ENCODE measurements around the gene HNF4A.

HNF4A gene

GRCh38 chr20:44475694-44476560 lies 120.4 kb downstream of the HNF4A start, which contains the start of gene TTPAL:
TSS of gene TTPAL (plus strand) at chr20:44475874. CDS start at chr20:44480000, 4,126 bp downstream.
- DNase-seq: peak; percentile 78 to 83 (median 82)

DNA sequence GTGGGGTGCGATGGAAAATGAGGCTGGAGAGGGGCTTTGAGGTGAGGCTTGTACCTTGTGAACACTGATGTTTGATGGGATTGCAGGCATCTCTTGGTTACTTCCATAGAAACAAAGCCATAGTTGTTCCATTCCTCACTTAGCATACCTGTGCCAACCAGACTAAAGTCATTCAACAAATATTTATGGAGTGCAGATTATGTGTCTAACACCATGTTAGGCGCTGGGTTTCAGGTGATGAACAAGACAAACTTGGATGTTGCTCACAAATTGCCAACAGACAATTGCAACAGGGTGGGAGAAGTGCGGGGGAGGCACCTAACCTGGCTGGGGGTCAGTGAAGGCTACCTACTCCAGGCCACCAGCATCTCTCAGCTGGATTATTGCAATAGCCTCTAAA lies 121.7 kb downstream of the HNF4A start:
- no peak for DNase-seq

DNA sequence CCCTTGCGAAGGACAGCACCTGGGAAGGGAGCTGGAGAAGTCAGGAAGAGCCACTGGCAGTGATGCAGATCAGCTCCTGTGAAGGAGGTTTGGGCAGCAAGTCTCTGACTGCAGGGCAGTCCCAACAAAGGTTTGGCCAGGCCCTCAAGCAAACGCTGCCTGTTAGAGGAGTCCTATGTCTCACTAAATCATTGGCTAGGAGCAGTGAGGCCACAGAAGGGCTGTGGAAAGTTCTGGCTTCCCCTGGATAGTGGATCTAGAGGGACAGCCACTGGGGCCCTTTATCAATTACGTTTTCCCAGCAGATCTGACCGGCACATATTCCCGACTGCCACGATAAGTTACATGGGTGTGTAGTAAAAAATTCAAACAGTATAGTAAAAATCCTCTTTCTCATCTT lies 122.7 kb downstream of the HNF4A start:
- no peak for DNase-seq

- no peak for DNase-seq
Observed at GRCh38 chr20:44479643-44480042, 124.1 kb downstream of the HNF4A start.

GRCh38 chr20:44480097-44480496 lies 124.6 kb downstream of the HNF4A start:
- no peak for DNase-seq

- no peak for DNase-seq
Observed at GRCh38 chr20:44481719-44482416, 126.4 kb downstream of the HNF4A start.

- no peak for DNase-seq
Observed at GRCh38 chr20:44483112-44483511, 127.6 kb downstream of the HNF4A start.

Data from activated CD4-positive, CD25-positive, alpha-beta regulatory T cell (primary cell).